ENCODE results near the gene PPT1.

GRCh38 chr1:40096646-40096976 is 441 bp downstream of the PPT1 start:
- TF ChIP-seq, protein P1, sequence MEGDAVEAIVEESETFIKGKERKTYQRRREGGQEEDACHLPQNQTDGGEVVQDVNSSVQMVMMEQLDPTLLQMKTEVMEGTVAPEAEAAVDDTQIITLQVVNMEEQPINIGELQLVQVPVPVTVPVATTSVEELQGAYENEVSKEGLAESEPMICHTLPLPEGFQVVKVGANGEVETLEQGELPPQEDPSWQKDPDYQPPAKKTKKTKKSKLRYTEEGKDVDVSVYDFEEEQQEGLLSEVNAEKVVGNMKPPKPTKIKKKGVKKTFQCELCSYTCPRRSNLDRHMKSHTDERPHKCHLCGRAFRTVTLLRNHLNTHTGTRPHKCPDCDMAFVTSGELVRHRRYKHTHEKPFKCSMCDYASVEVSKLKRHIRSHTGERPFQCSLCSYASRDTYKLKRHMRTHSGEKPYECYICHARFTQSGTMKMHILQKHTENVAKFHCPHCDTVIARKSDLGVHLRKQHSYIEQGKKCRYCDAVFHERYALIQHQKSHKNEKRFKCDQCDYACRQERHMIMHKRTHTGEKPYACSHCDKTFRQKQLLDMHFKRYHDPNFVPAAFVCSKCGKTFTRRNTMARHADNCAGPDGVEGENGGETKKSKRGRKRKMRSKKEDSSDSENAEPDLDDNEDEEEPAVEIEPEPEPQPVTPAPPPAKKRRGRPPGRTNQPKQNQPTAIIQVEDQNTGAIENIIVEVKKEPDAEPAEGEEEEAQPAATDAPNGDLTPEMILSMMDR (IDR thresholded peaks at IDR 0.05), result no peak
- TF ChIP-seq, protein P2, sequence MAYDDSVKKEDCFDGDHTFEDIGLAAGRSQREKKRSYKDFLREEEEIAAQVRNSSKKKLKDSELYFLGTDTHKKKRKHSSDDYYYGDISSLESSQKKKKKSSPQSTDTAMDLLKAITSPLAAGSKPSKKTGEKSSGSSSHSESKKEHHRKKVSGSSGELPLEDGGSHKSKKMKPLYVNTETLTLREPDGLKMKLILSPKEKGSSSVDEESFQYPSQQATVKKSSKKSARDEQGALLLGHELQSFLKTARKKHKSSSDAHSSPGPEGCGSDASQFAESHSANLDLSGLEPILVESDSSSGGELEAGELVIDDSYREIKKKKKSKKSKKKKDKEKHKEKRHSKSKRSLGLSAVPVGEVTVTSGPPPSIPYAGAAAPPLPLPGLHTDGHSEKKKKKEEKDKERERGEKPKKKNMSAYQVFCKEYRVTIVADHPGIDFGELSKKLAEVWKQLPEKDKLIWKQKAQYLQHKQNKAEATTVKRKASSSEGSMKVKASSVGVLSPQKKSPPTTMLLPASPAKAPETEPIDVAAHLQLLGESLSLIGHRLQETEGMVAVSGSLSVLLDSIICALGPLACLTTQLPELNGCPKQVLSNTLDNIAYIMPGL (CRISPR knock-in tag; IDR thresholded peaks at IDR 0.05; ENCODE audit: borderline replicate concordance), result no peak
- TF ChIP-seq HOXB5 (CRISPR knock-in tag; IDR thresholded peaks at IDR 0.05), result no peak
- no peak for TF ChIP-seq MAFK (IDR thresholded peaks at IDR 0.05; ENCODE audit: partially characterized antibody)
- no peak for TF ChIP-seq POLR2A (IDR thresholded peaks at IDR 0.05; ENCODE audit: low read length)
- no peak for TF ChIP-seq EP300 (IDR thresholded peaks at IDR 0.05)
- TF ChIP-seq HDAC2 (IDR thresholded peaks at IDR 0.05), result no peak

All from A549 (cell line).